LNCaP clone FGC (cell line): ENCODE results near the gene CCNDBP1.
A peak's percentile ranks its signal among the peaks of the same experiment; 100 is the strongest.
"Not testable (repeated sequence)": the region's sequence is repeated elsewhere in the genome, so short reads cannot be mapped to it uniquely, and the experiment has no call there.

ENCODE experiments used
- DNase-seq: peaks from one replicate; pipeline ENCODE4 v3.0.0-alpha.2; 2011; ENCODE audit warnings: low read depth
- H3K4me3 ChIP-seq: 2 replicates; pipeline ENCODE4 v1.5.1; 2011; ENCODE audit warnings: mild to moderate bottlenecking, low read depth, low read length, control low read depth
- CTCF ChIP-seq: IDR thresholded peaks from 2 replicates; pipeline ENCODE4 v1.5.1; 2012; ENCODE audit warnings: mild to moderate bottlenecking; ENCODE audit not compliant: control insufficient read depth, insufficient read depth; ENCODE audit errors: extremely low read depth

CCNDBP1 gene

GRCh38 chr15:43153269-43153668, 31.9 kb upstream of the CCNDBP1 start:
- no peak for TF ChIP-seq CTCF
- H3K4me3 ChIP-seq = no peak overlapping the region
- no peak for DNase-seq

GRCh38 chr15:43165801-43166325, 19.3 kb upstream of the CCNDBP1 start:
- H3K4me3 ChIP-seq = no peak overlapping the region
- DNase-seq = no peak
- no peak for TF ChIP-seq CTCF

GRCh38 chr15:43167261-43167660, 17.9 kb upstream of the CCNDBP1 start:
- not testable (repeated sequence) for DNase-seq, H3K4me3 ChIP-seq

- H3K4me3 ChIP-seq = no peak overlapping the region
- DNase-seq = peak; percentile 64
- no peak for TF ChIP-seq CTCF
These were observed 16.8 kb upstream of the CCNDBP1 start for GRCh38 chr15:43168192-43169107.

GRCh38 chr15:43169888-43170287, 15.3 kb upstream of the CCNDBP1 start:
- TF ChIP-seq CTCF = no peak
- DNase-seq = no peak
- H3K4me3 ChIP-seq = no peak overlapping the region

- not testable (repeated sequence) for DNase-seq
These were observed 9.4 kb upstream of the CCNDBP1 start for GRCh38 chr15:43175656-43176309.

GRCh38 chr15:43177147-43177546, 8.1 kb upstream of the CCNDBP1 start:
- not testable (repeated sequence) for H3K4me3 ChIP-seq, DNase-seq

More at GRCh38 chr15:43175656-43176309, 9.4 kb upstream of the CCNDBP1 start:
- not testable (repeated sequence) for H3K4me3 ChIP-seq

- no peak overlapping the region for H3K4me3 ChIP-seq
- TF ChIP-seq CTCF = no peak
- DNase-seq = no peak
These were observed 1.9 kb upstream of the CCNDBP1 start for GRCh38 chr15:43183270-43183669.
